HepG2 (cell line): ENCODE results near the gene SLC1A4.
"Not testable (repeated sequence)": the region's sequence is repeated elsewhere in the genome, so short reads cannot be mapped to it uniquely, and the experiment has no call there.

ENCODE experiments used
- CTCF ChIP-seq: sonication (generic); formaldehyde crosslinking; IDR thresholded peaks from 2 replicates; pipeline ENCODE4 v1.5.0; 2020; ENCODE audit warnings: mild to moderate bottlenecking, missing genetic modification reagents, moderate library complexity
- FOXJ3 ChIP-seq: sonication (generic); formaldehyde crosslinking; IDR thresholded peaks from 2 replicates; pipeline ENCODE4 v1.4.0; 2020; ENCODE audit warnings: missing genetic modification reagents, mild to moderate bottlenecking, borderline replicate concordance
- JUN ChIP-seq: sonication (generic); formaldehyde crosslinking; IDR thresholded peaks from 2 replicates; pipeline ENCODE4 v1.4.0; 2020; ENCODE audit warnings: mild to moderate bottlenecking, missing genetic modification reagents
- PCBP1 ChIP-seq: fragments of 200-400 bp; formaldehyde crosslinking; IDR thresholded peaks from 2 replicates; pipeline ENCODE4 v1.6.1; 2017; ENCODE audit warnings: mild to moderate bottlenecking, low read depth, low read length, borderline replicate concordance
- POLR2A ChIP-seq, 2 experiments: IDR thresholded peaks; 2 replicates each; pipeline ENCODE4 v1.6.1; 2011; ENCODE audit warnings: low read depth in 2 of 2, low read length in 2 of 2, mild to moderate bottlenecking in 1 of 2, moderate library complexity in 1 of 2; ENCODE audit not compliant: insufficient read depth in 1 of 2
- SRSF1 ChIP-seq: fragments of 200-400 bp; formaldehyde crosslinking; optimal IDR thresholded peaks from 2 replicates; pipeline ENCODE3; 2017; ENCODE audit warnings: mild to moderate bottlenecking, low read depth, low read length, moderate library complexity
- ZKSCAN8 ChIP-seq: IDR thresholded peaks from 2 replicates; pipeline ENCODE4 v1.6.1; 2016; ENCODE audit warnings: borderline replicate concordance, missing genetic modification reagents, missing compliant biosample characterization
- ZNF121 ChIP-seq: sonication (generic); formaldehyde crosslinking; IDR thresholded peaks from 2 replicates; pipeline ENCODE4 v1.5.0; 2020; ENCODE audit warnings: mild to moderate bottlenecking, missing genetic modification reagents
- ZNF670 ChIP-seq: sonication (generic); formaldehyde crosslinking; IDR thresholded peaks from 2 replicates; pipeline ENCODE4 v1.8.0; 2022; ENCODE audit warnings: mild to moderate bottlenecking, missing genetic modification reagents, borderline replicate concordance
- ZNF788 ChIP-seq: sonication (generic); formaldehyde crosslinking; IDR thresholded peaks from 2 replicates; pipeline ENCODE4 v1.5.0; 2020; ENCODE audit warnings: mild to moderate bottlenecking, missing genetic modification reagents, borderline replicate concordance
- ZSCAN9 ChIP-seq: IDR thresholded peaks from 2 replicates; pipeline ENCODE4 v1.6.1; 2016; ENCODE audit warnings: borderline replicate concordance

DNA sequence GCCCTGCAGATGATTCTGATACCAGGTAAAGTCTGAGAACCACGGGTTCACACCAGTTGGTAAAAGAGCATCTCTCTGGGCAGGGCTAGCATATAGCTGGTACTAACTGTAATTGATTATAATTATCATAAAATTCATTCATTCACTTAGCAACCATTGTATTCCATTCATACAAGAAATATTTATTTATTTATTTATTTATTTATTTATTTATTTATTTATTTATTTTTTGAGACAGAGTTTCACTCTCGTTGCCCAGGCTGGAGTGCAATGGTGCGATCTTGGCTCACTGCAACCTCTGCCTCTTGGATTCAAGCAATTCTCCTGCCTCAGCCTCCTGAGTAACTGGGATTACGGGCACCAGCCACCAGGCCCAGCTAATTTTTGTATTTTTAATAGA, 44.5 kb downstream of the SLC1A4 start:
- TF ChIP-seq CTCF; ZSCAN9 (CRISPR knock-in tag); ZNF788 (CRISPR knock-in tag); ZKSCAN8 (CRISPR knock-in tag); ZNF670; FOXJ3 (CRISPR knock-in tag); PCBP1; POLR2A (IDR thresholded peaks at IDR 0.05; ENCODE audit: insufficient read depth in 1 of 2, low read depth in 2 of 2, low read length in 2 of 2); SRSF1; JUN (CRISPR knock-in tag); ZNF121 (CRISPR knock-in tag): not testable (repeated sequence)
